Body of pancreas (tissue), 4 donors: Measurements from ENCODE around the gene COL24A1. TPM values are rescaled to one million over a fixed set of nuclear protein-coding genes. Genes with fewer than 3 reads are reported as not detected.

ENCODE experiments used
- ATAC-seq: fragments of 150-250 bp; one replicate; pipeline ENCODE4 v1.9.1; 2016
- DNase-seq, 4 donors: peaks; one replicate each; pipeline ENCODE4 v3.0.0-alpha.2; 2019
- H3K27ac ChIP-seq, 4 donors: fragments of 200-600 bp; sonication (generic); 1 replicate in 3 of 4; 2 replicates in 1 of 4; pipeline versions ENCODE4 v1.5.1 to v1.6.1; 2016 to 2019; ENCODE audit warnings: mild to moderate bottlenecking in 1 of 4, mixed read lengths in 1 of 4, moderate library complexity in 1 of 4
- H3K27me3 ChIP-seq, 2 donors: fragments of 200-600 bp; sonication (generic); one replicate each; pipeline ENCODE4 v1.6.0; 2016; ENCODE audit warnings: mild to moderate bottlenecking in 1 of 2
- H3K36me3 ChIP-seq, 2 donors: fragments of 200-600 bp; sonication (generic); replicated peaks in 1 of 2; 2 replicates each; pipeline ENCODE4 v1.5.1; 2016; ENCODE audit warnings: low read depth in 2 of 2; ENCODE audit not compliant: insufficient read depth in 1 of 2
- H3K4me1 ChIP-seq: fragments of 200-600 bp; sonication (generic); one replicate; pipeline ENCODE4 v1.6.0; 2016
- H3K4me3 ChIP-seq, 2 donors: fragments of 200-600 bp; sonication (generic); 1 replicate in 1 of 2; 2 replicates in 1 of 2; pipeline ENCODE4 v1.5.1; 2016 to 2019
- H3K9me3 ChIP-seq, 3 donors: fragments of 200-600 bp; sonication (generic); 1 replicate in 2 of 3; 2 replicates in 1 of 3; pipeline ENCODE4 v1.5.1; 2016
- CTCF ChIP-seq, 7 experiments: fragments of 450-650 bp in 4 of 7; fragments of 200-600 bp in 3 of 7; sonication (generic) in 3 of 7; IDR thresholded peaks; one replicate each; pipeline ENCODE4 v1.5.1; 2016 to 2019; ENCODE audit warnings: antibody characterized with exemption in 7 of 7
- POLR2A ChIP-seq, 3 donors: fragments of 450-650 bp; IDR thresholded peaks; one replicate each; pipeline ENCODE4 v1.6.1; 2016; ENCODE audit warnings: antibody characterized with exemption in 3 of 3, mild to moderate bottlenecking in 2 of 3
- WGBS, 2 donors: methylation state at CpG; one replicate each; pipeline ENCODE4 v1.1.5; 2017; 5-methylcytosine and 5-hydroxymethylcytosine counted together
- intact Hi-C: fragments of 100-400 bp; cut with DNase I; formaldehyde crosslinking; loops from one replicate; pipeline ENCODE4 v1.15.1; 2023
- total RNA-seq, 2 donors: library from RNA; depleted of rRNA; stranded (reverse); fragments of >200 nt; gene quantifications; one replicate each; pipeline ENCODE4 v1.1.0, GENCODE V29; 2016

COL24A1 gene
- total RNA-seq, 2 donors from 2014 or later, result under 0.01 TPM; not detected in 1

GRCh38 chr1:86200901-86201300 is 44.3 kb upstream of the COL24A1 start:
- intact Hi-C loops, result no loop called here
- TF ChIP-seq POLR2A (IDR thresholded peaks at IDR 0.05) (no peak), CTCF (IDR thresholded peaks at IDR 0.05) (no peak)
- Histone ChIP-seq H3K4me3 (no peak overlapping the region), H3K27ac (no peak overlapping the region), H3K4me1 (no peaks in the 10 kb centered on the region), H3K27me3 (no peaks in the 10 kb centered on the region), H3K9me3 (no peaks in the 10 kb centered on the region), H3K36me3 (no peaks in the 10 kb centered on the region)
- 64 to 73% methylated on average over 8 of the region's 8 CpGs for WGBS, 2 donors
- ATAC-seq (no peak), DNase-seq (no peak)

- TF ChIP-seq POLR2A (IDR thresholded peaks at IDR 0.05) (no peak), CTCF (IDR thresholded peaks at IDR 0.05) (no peak)
- WGBS, 2 donors, result 13 to 17% methylated on average over 1 of the region's 1 CpG
- H3K9me3 ChIP-seq, result no peaks in the 10 kb centered on the region
- H3K4me3 ChIP-seq, result no peak overlapping the region
- H3K27me3 ChIP-seq, result no peaks in the 10 kb centered on the region
- ATAC-seq (no peak), DNase-seq (no peak)
- H3K4me1 ChIP-seq, result no peaks in the 10 kb centered on the region
- intact Hi-C loops, result no loop called here
- H3K27ac ChIP-seq, result no peak overlapping the region
- no peaks in the 10 kb centered on the region for H3K36me3 ChIP-seq
These were observed 40.8 kb upstream of the COL24A1 start for GRCh38 chr1:86197206-86197855.

- H3K9me3 ChIP-seq, result no peaks in the 10 kb centered on the region
- WGBS, 2 donors, result 31 to 33% methylated on average over 2 of the region's 2 CpGs
- no peak for DNase-seq
- H3K36me3 ChIP-seq, result no peaks in the 10 kb centered on the region
- intact Hi-C loops, result no loop called here
- H3K27ac ChIP-seq, result no peak overlapping the region
- H3K4me3 ChIP-seq, result no peak overlapping the region
- TF ChIP-seq POLR2A (IDR thresholded peaks at IDR 0.05) (no peak), CTCF (IDR thresholded peaks at IDR 0.05) (no peak)
- H3K27me3 ChIP-seq, result no peaks in the 10 kb centered on the region
- H3K4me1 ChIP-seq, result no peaks in the 10 kb centered on the region
- ATAC-seq, result no peak
These were observed 38.7 kb upstream of the COL24A1 start for GRCh38 chr1:86195281-86195680.

- H3K4me1 ChIP-seq, result no peaks in the 10 kb centered on the region
- intact Hi-C loops, result no loop called here
- no peak for ATAC-seq
- WGBS, 2 donors, result 60 to 68% methylated on average over 4 of the region's 4 CpGs
- no peak for DNase-seq
- H3K9me3 ChIP-seq, result no peaks in the 10 kb centered on the region
- no peak for TF ChIP-seq POLR2A (IDR thresholded peaks at IDR 0.05)
- no peak for TF ChIP-seq CTCF (IDR thresholded peaks at IDR 0.05)
- H3K36me3 ChIP-seq, result no peaks in the 10 kb centered on the region
- H3K27ac ChIP-seq, result no peak overlapping the region
- H3K4me3 ChIP-seq, result no peak overlapping the region
- no peaks in the 10 kb centered on the region for H3K27me3 ChIP-seq
These were observed 38.0 kb upstream of the COL24A1 start for GRCh38 chr1:86194491-86195034.

GRCh38 chr1:86192417-86192816 is 35.8 kb upstream of the COL24A1 start:
- Histone ChIP-seq H3K27me3 (no peaks in the 10 kb centered on the region), H3K4me1 (no peaks in the 10 kb centered on the region), H3K27ac (no peak overlapping the region), H3K9me3 (no peaks in the 10 kb centered on the region), H3K4me3 (no peak overlapping the region), H3K36me3 (no peaks in the 10 kb centered on the region)
- intact Hi-C loops, result no loop called here
- DNase-seq (no peak), ATAC-seq (no peak)
- WGBS, 2 donors, result 78 to 94% methylated on average over 1 of the region's 1 CpG
- TF ChIP-seq POLR2A (IDR thresholded peaks at IDR 0.05), result no peak
- no peak for TF ChIP-seq CTCF (IDR thresholded peaks at IDR 0.05)
